ENCODE data around the gene EHMT1.
A peak's percentile ranks its signal among the peaks of the same experiment; 100 is the strongest.

The EHMT1 gene

GRCh38 chr9:137648396-137648795 is 29.6 kb downstream of the EHMT1 start:
- DNase-seq: no peak

GRCh38 chr9:137649553-137649952 is 30.7 kb downstream of the EHMT1 start:
- DNase-seq: no peak

- DNase-seq: no peak
Observed at GRCh38 chr9:137650259-137650658, 31.5 kb downstream of the EHMT1 start.

- DNase-seq: no peak
Observed at GRCh38 chr9:137650779-137651178, 32.0 kb downstream of the EHMT1 start.

GRCh38 chr9:137656416-137656815 is 37.6 kb downstream of the EHMT1 start:
- no peak for DNase-seq

GRCh38 chr9:137657606-137658005 is 38.8 kb downstream of the EHMT1 start:
- no peak for DNase-seq

- no peak for DNase-seq
Observed at GRCh38 chr9:137658781-137659180, 40.0 kb downstream of the EHMT1 start.

GRCh38 chr9:137660144-137660543 is 41.3 kb downstream of the EHMT1 start:
- DNase-seq: no peak

- DNase-seq: no peak
Observed at GRCh38 chr9:137663584-137663983, 44.8 kb downstream of the EHMT1 start.

GRCh38 chr9:137664676-137665075 is 45.9 kb downstream of the EHMT1 start:
- no peak for DNase-seq

- DNase-seq: no peak
Observed at GRCh38 chr9:137665226-137665625, 46.4 kb downstream of the EHMT1 start.

- no peak for DNase-seq
Observed at GRCh38 chr9:137665697-137666512, 47.1 kb downstream of the EHMT1 start.

- DNase-seq: no peak
Observed at GRCh38 chr9:137666513-137666822, 47.7 kb downstream of the EHMT1 start.

- DNase-seq: no peak
Observed at GRCh38 chr9:137666955-137667670, 48.3 kb downstream of the EHMT1 start.

- DNase-seq: no peak
Observed at GRCh38 chr9:137668203-137668602, 49.4 kb downstream of the EHMT1 start.

- DNase-seq: no peak
Observed at GRCh38 chr9:137669261-137669672, 50.5 kb downstream of the EHMT1 start.

- DNase-seq: no peak
Observed at GRCh38 chr9:137670391-137671195, 51.8 kb downstream of the EHMT1 start.

GRCh38 chr9:137671196-137671538 is 52.4 kb downstream of the EHMT1 start:
- DNase-seq: no peak

- DNase-seq: no peak
Observed at GRCh38 chr9:137671721-137672120, 52.9 kb downstream of the EHMT1 start.

GRCh38 chr9:137672907-137673791 is 54.3 kb downstream of the EHMT1 start:
- DNase-seq: peak; percentile 57 to 71

GRCh38 chr9:137673886-137674285 is 55.1 kb downstream of the EHMT1 start:
- DNase-seq: no peak

- DNase-seq: no peak
Observed at GRCh38 chr9:137674307-137674975, 55.6 kb downstream of the EHMT1 start.
